Dedifferentiated amniotic fluid mesenchymal stem cell (primary cell): ENCODE results near the gene SPOPL.
"Not testable (repeated sequence)": the region's sequence is repeated elsewhere in the genome, so short reads cannot be mapped to it uniquely, and the experiment has no call there.

Source experiments
- DNase-seq: peaks from one replicate; pipeline ENCODE4 v3.0.0-alpha.2; 2016; ENCODE audit errors: extremely low spot score

Gene SPOPL

GRCh38 chr2:138523673-138524042 is 22.1 kb downstream of the SPOPL start:
- not testable (repeated sequence) for DNase-seq

- not testable (repeated sequence) for DNase-seq
These were observed 22.8 kb downstream of the SPOPL start for GRCh38 chr2:138524353-138524752.

- DNase-seq = no peak
These were observed 30.3 kb downstream of the SPOPL start for GRCh38 chr2:138531913-138532312.

GRCh38 chr2:138534791-138535190 is 33.2 kb downstream of the SPOPL start:
- DNase-seq = no peak

- DNase-seq = no peak
These were observed 34.7 kb downstream of the SPOPL start for GRCh38 chr2:138536302-138536701.

- no peak for DNase-seq
These were observed 35.2 kb downstream of the SPOPL start for GRCh38 chr2:138536740-138537139.

- no peak for DNase-seq
These were observed 35.8 kb downstream of the SPOPL start for GRCh38 chr2:138537170-138537915.

GRCh38 chr2:138544206-138544605 is 42.6 kb downstream of the SPOPL start:
- DNase-seq = not testable (repeated sequence)

- no peak for DNase-seq
These were observed 47.2 kb downstream of the SPOPL start for GRCh38 chr2:138548796-138549195.

- no peak for DNase-seq
These were observed 48.6 kb downstream of the SPOPL start for GRCh38 chr2:138550172-138550571.

GRCh38 chr2:138550670-138551287 is 49.2 kb downstream of the SPOPL start:
- no peak for DNase-seq

- DNase-seq = no peak
These were observed 52.6 kb downstream of the SPOPL start for GRCh38 chr2:138554123-138554522.

- no peak for DNase-seq
These were observed 58.1 kb downstream of the SPOPL start for GRCh38 chr2:138559641-138560040.

- DNase-seq = no peak
These were observed 63.1 kb downstream of the SPOPL start for GRCh38 chr2:138564586-138565229.

GRCh38 chr2:138565230-138565598 is 63.6 kb downstream of the SPOPL start:
- DNase-seq = no peak

GRCh38 chr2:138572318-138572717 is 70.7 kb downstream of the SPOPL start:
- DNase-seq = no peak

- no peak for DNase-seq
These were observed 75.5 kb downstream of the SPOPL start for GRCh38 chr2:138577066-138577465.

- DNase-seq = no peak
These were observed 78.0 kb downstream of the SPOPL start for GRCh38 chr2:138579556-138579955.

- no peak for DNase-seq
These were observed 80.3 kb downstream of the SPOPL start for GRCh38 chr2:138581909-138582308.

- no peak for DNase-seq
These were observed 88.1 kb downstream of the SPOPL start for GRCh38 chr2:138589663-138590062.

- DNase-seq = no peak
These were observed 94.8 kb downstream of the SPOPL start for GRCh38 chr2:138596403-138596802.

- DNase-seq = no peak
These were observed 99.3 kb downstream of the SPOPL start for GRCh38 chr2:138600732-138601457.
